Measurements from ENCODE around the gene ASB6.

The ASB6 gene

GRCh38 chr9:129656795-129657390 lies 14.9 kb upstream of the ASB6 start:
- H3K27ac ChIP-seq (ENCODE audit: poor library complexity, severe bottlenecking) = no peak overlapping the region
- H3K27me3 ChIP-seq (ENCODE audit: insufficient read depth, poor library complexity, severe bottlenecking) = no peaks in the 10 kb centered on the region
- DNase-seq (ENCODE audit: low spot score) (no peak), ATAC-seq (ENCODE audit: low read depth) (peak; percentile 94)
- TF ChIP-seq CTCF (IDR thresholded peaks at IDR 0.05; ENCODE audit: poor library complexity, severe bottlenecking) = no peak
- no peaks in the 10 kb centered on the region for H3K9me3 ChIP-seq (ENCODE audit: severe bottlenecking)
- H3K4me3 ChIP-seq (ENCODE audit: severe bottlenecking) = no peak overlapping the region
- no peaks in the 10 kb centered on the region for H3K36me3 ChIP-seq (ENCODE audit: low read depth)
- no peaks in the 10 kb centered on the region for H3K4me1 ChIP-seq (ENCODE audit: insufficient read depth, poor library complexity, severe bottlenecking)

- no peak for TF ChIP-seq CTCF (IDR thresholded peaks at IDR 0.05; ENCODE audit: poor library complexity, severe bottlenecking)
- Histone ChIP-seq H3K27ac (ENCODE audit: poor library complexity, severe bottlenecking) (no peak overlapping the region), H3K4me1 (ENCODE audit: insufficient read depth, poor library complexity, severe bottlenecking) (no peaks in the 10 kb centered on the region), H3K4me3 (ENCODE audit: severe bottlenecking) (no peak overlapping the region), H3K9me3 (ENCODE audit: severe bottlenecking) (no peaks in the 10 kb centered on the region), H3K36me3 (ENCODE audit: low read depth) (no peaks in the 10 kb centered on the region), H3K27me3 (ENCODE audit: insufficient read depth, poor library complexity, severe bottlenecking) (no peaks in the 10 kb centered on the region)
- DNase-seq (ENCODE audit: low spot score) = no peak
- ATAC-seq (ENCODE audit: low read depth) = no peak
Measured at GRCh38 chr9:129655696-129656095, 13.7 kb upstream of the ASB6 start.

- no peak overlapping the region for H3K4me3 ChIP-seq (ENCODE audit: severe bottlenecking)
- TF ChIP-seq CTCF (IDR thresholded peaks at IDR 0.05; ENCODE audit: poor library complexity, severe bottlenecking) = no peak
- no peaks in the 10 kb centered on the region for H3K9me3 ChIP-seq (ENCODE audit: severe bottlenecking)
- no peaks in the 10 kb centered on the region for H3K4me1 ChIP-seq (ENCODE audit: insufficient read depth, poor library complexity, severe bottlenecking)
- ATAC-seq (ENCODE audit: low read depth) = no peak
- no peak overlapping the region for H3K27ac ChIP-seq (ENCODE audit: poor library complexity, severe bottlenecking)
- DNase-seq (ENCODE audit: low spot score) = no peak
- H3K36me3 ChIP-seq (ENCODE audit: low read depth) = no peaks in the 10 kb centered on the region
- no peaks in the 10 kb centered on the region for H3K27me3 ChIP-seq (ENCODE audit: insufficient read depth, poor library complexity, severe bottlenecking)
Measured at GRCh38 chr9:129655154-129655553, 13.2 kb upstream of the ASB6 start.

GRCh38 chr9:129654554-129655040 lies 12.6 kb upstream of the ASB6 start:
- H3K27me3 ChIP-seq (ENCODE audit: insufficient read depth, poor library complexity, severe bottlenecking) = no peaks in the 10 kb centered on the region
- no peaks in the 10 kb centered on the region for H3K4me1 ChIP-seq (ENCODE audit: insufficient read depth, poor library complexity, severe bottlenecking)
- ATAC-seq (ENCODE audit: low read depth) (no peak; the same call in 2 of the 3 replicates), DNase-seq (ENCODE audit: low spot score) (no peak)
- H3K9me3 ChIP-seq (ENCODE audit: severe bottlenecking) = no peaks in the 10 kb centered on the region
- no peak overlapping the region for H3K27ac ChIP-seq (ENCODE audit: poor library complexity, severe bottlenecking)
- no peak for TF ChIP-seq CTCF (IDR thresholded peaks at IDR 0.05; ENCODE audit: poor library complexity, severe bottlenecking)
- H3K4me3 ChIP-seq (ENCODE audit: severe bottlenecking) = no peak overlapping the region
- no peaks in the 10 kb centered on the region for H3K36me3 ChIP-seq (ENCODE audit: low read depth)

- Histone ChIP-seq H3K27ac (ENCODE audit: poor library complexity, severe bottlenecking) (no peak overlapping the region), H3K4me3 (ENCODE audit: severe bottlenecking) (no peak overlapping the region), H3K4me1 (ENCODE audit: insufficient read depth, poor library complexity, severe bottlenecking) (no peaks in the 10 kb centered on the region), H3K36me3 (ENCODE audit: low read depth) (no peaks in the 10 kb centered on the region), H3K27me3 (ENCODE audit: insufficient read depth, poor library complexity, severe bottlenecking) (no peaks in the 10 kb centered on the region), H3K9me3 (ENCODE audit: severe bottlenecking) (no peaks in the 10 kb centered on the region)
- DNase-seq (ENCODE audit: low spot score) (no peak), ATAC-seq (ENCODE audit: low read depth) (no peak)
- TF ChIP-seq CTCF (IDR thresholded peaks at IDR 0.05; ENCODE audit: poor library complexity, severe bottlenecking) = no peak
Measured at GRCh38 chr9:129653823-129654553, 12.0 kb upstream of the ASB6 start.
